OCI-LY1 (cell line): ENCODE measurements around the gene GJB3.

Source experiments
- H2AFZ ChIP-seq: fragments of 200-600 bp; sonication (generic), shearing (Covaris generic); 2 replicates; pipeline ENCODE4 v1.6.0; 2014; ENCODE audit warnings: antibody characterized with exemption, mild to moderate bottlenecking, low read length
- H3F3A ChIP-seq: fragments of 200-600 bp; sonication (generic), shearing (Covaris generic); 2 replicates; pipeline ENCODE4 v1.6.0; 2014; ENCODE audit warnings: mild to moderate bottlenecking, antibody characterized with exemption, low read length, moderate library complexity; ENCODE audit not compliant: insufficient read depth
- H3K27ac ChIP-seq: fragments of 200-600 bp; sonication (generic); 2 replicates; pipeline ENCODE4 v1.5.1; 2014; ENCODE audit warnings: low read length, mixed run types, mild to moderate bottlenecking, low read depth; ENCODE audit not compliant: poor library complexity, severe bottlenecking
- H3K27me3 ChIP-seq: fragments of 200-600 bp; sonication (generic); 2 replicates; pipeline ENCODE4 v1.6.0; 2014; ENCODE audit warnings: antibody characterized with exemption, mild to moderate bottlenecking, low read length, moderate library complexity; ENCODE audit not compliant: insufficient read depth
- H3K36me3 ChIP-seq: fragments of 200-600 bp; sonication (generic); 2 replicates; pipeline ENCODE4 v1.6.1; 2014; ENCODE audit warnings: mild to moderate bottlenecking, antibody characterized with exemption, low read length, moderate library complexity, mixed read lengths; ENCODE audit not compliant: insufficient read depth
- H3K4me1 ChIP-seq: fragments of 200-600 bp; sonication (generic); 2 replicates; pipeline ENCODE4 v1.5.1; 2014; ENCODE audit warnings: mild to moderate bottlenecking, low read length, moderate library complexity; ENCODE audit not compliant: insufficient read depth, severe bottlenecking
- H3K4me2 ChIP-seq: fragments of 200-600 bp; sonication (generic), shearing (Covaris generic); 2 replicates; pipeline ENCODE4 v1.6.1; 2014; ENCODE audit warnings: low read length
- H3K4me3 ChIP-seq: fragments of 200-600 bp; sonication (generic); 2 replicates; pipeline ENCODE4 v1.5.1; 2014; ENCODE audit warnings: low read length, low read depth, mild to moderate bottlenecking, mixed read lengths; ENCODE audit not compliant: poor library complexity, severe bottlenecking
- H3K79me2 ChIP-seq: fragments of 200-600 bp; shearing (Covaris generic); 2 replicates; pipeline ENCODE4 v1.6.1; 2016; ENCODE audit warnings: mixed run types, low read length, mixed read lengths; ENCODE audit not compliant: insufficient read depth
- H3K9ac ChIP-seq: fragments of 200-600 bp; sonication (generic), shearing (Covaris generic); 2 replicates; pipeline ENCODE4 v1.6.1; 2014; ENCODE audit warnings: mild to moderate bottlenecking, low read length, mixed read lengths
- H3K9me2 ChIP-seq: fragments of 200-600 bp; sonication (generic), shearing (Covaris generic); 2 replicates; pipeline ENCODE4 v1.6.1; 2014; ENCODE audit warnings: low read depth, mild to moderate bottlenecking, low read length, mixed read lengths
- H3K9me3 ChIP-seq: fragments of 200-600 bp; shearing (Covaris generic); 2 replicates; pipeline ENCODE4 v1.6.1; 2014; ENCODE audit warnings: low read length, mixed read lengths
- H4K20me1 ChIP-seq: fragments of 200-600 bp; sonication (generic), shearing (Covaris generic); 2 replicates; pipeline ENCODE4 v1.6.0; 2016; ENCODE audit warnings: mild to moderate bottlenecking, low read length; ENCODE audit not compliant: insufficient read depth
- CTCF ChIP-seq: fragments of 200-600 bp; sonication (generic), shearing (Covaris generic); IDR thresholded peaks from 2 replicates; pipeline ENCODE4 v1.5.1; 2017; ENCODE audit warnings: mild to moderate bottlenecking, antibody characterized with exemption, low read length, moderate library complexity, mixed read lengths
- EZH2 ChIP-seq: fragments of 200-600 bp; sonication (generic), shearing (Covaris generic); IDR thresholded peaks from 2 replicates; pipeline ENCODE4 v1.8.0; 2017; ENCODE audit warnings: borderline replicate concordance, mixed run types, mild to moderate bottlenecking, antibody characterized with exemption, low read length, moderate library complexity, mixed read lengths

Gene GJB3

GRCh38 chr1:34759503-34760357, 21.3 kb upstream of the GJB3 start, which contains the start of gene GJB4:
TSS of gene GJB4 (plus strand) at chr1:34759740. CDS start at chr1:34761255, 1,515 bp downstream.
- Histone ChIP-seq H3K36me3 (no peaks in the 10 kb centered on the region), H3K4me1 (no peaks in the 10 kb centered on the region), H3K9me3 (no peaks in the 10 kb centered on the region), H3K9ac (no peak within 1 kb of the TSS), H3K9me2 (no peaks in the 10 kb centered on the region), H3K27me3 (no peaks in the 10 kb centered on the region; the same call in 1 of the 2 replicates), H3K27ac (no peak within 1 kb of the TSS), H4K20me1 (no peaks in the 10 kb centered on the region), H3K4me2 (no peak within 1 kb of the TSS), H2AFZ (no peak within 1 kb of the TSS), H3K4me3 (no peak within 1 kb of the TSS), H3F3A (no peaks in the 10 kb centered on the region), H3K79me2 (no peaks in the 10 kb centered on the region)
- TF ChIP-seq CTCF (no peak), EZH2 (no peak)

DNA sequence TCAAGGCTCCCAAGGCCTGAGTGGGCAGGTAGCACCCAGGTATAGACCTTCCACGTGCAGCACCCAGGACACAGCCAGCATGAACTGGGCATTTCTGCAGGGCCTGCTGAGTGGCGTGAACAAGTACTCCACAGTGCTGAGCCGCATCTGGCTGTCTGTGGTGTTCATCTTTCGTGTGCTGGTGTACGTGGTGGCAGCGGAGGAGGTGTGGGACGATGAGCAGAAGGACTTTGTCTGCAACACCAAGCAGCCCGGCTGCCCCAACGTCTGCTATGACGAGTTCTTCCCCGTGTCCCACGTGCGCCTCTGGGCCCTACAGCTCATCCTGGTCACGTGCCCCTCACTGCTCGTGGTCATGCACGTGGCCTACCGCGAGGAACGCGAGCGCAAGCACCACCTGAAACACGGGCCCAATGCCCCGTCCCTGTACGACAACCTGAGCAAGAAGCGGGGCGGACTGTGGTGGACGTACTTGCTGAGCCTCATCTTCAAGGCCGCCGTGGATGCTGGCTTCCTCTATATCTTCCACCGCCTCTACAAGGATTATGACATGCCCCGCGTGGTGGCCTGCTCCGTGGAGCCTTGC, 19.7 kb upstream of the GJB3 start:
- H3F3A ChIP-seq, result no peaks in the 10 kb centered on the region
- no peaks in the 10 kb centered on the region for H4K20me1 ChIP-seq
- H3K9ac ChIP-seq, result no peak overlapping the region
- H2AFZ ChIP-seq, result no peak overlapping the region
- H3K4me2 ChIP-seq, result no peak overlapping the region
- no peaks in the 10 kb centered on the region for H3K9me3 ChIP-seq
- TF ChIP-seq EZH2 (no peak), CTCF (no peak)
- H3K27ac ChIP-seq, result no peak overlapping the region
- H3K36me3 ChIP-seq, result no peaks in the 10 kb centered on the region
- no peaks in the 10 kb centered on the region for H3K9me2 ChIP-seq
- H3K79me2 ChIP-seq, result no peaks in the 10 kb centered on the region
- no peaks in the 10 kb centered on the region; the same call in 1 of the 2 replicates for H3K27me3 ChIP-seq
- H3K4me3 ChIP-seq, result no peak overlapping the region
- H3K4me1 ChIP-seq, result no peaks in the 10 kb centered on the region

DNA sequence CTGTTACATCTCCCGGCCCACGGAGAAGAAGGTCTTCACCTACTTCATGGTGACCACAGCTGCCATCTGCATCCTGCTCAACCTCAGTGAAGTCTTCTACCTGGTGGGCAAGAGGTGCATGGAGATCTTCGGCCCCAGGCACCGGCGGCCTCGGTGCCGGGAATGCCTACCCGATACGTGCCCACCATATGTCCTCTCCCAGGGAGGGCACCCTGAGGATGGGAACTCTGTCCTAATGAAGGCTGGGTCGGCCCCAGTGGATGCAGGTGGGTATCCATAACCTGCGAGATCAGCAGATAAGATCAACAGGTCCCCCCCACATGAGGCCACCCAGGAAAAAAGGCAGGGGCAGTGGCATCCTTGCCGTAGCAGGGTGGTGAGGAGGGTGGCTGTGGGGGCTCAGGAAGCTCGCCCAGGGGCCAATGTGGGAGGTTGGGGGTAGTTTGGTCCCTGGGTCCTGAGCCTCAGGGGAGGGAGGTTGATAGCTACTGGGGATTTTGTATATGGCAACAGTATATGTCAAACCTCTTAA, 19.2 kb upstream of the GJB3 start:
- Histone ChIP-seq H3K27me3 (no peaks in the 10 kb centered on the region; the same call in 1 of the 2 replicates), H3K79me2 (no peaks in the 10 kb centered on the region), H3K4me2 (no peak overlapping the region), H3F3A (no peaks in the 10 kb centered on the region), H3K4me1 (no peaks in the 10 kb centered on the region), H3K9ac (no peak overlapping the region), H3K4me3 (no peak overlapping the region), H2AFZ (no peak overlapping the region), H3K9me2 (no peaks in the 10 kb centered on the region), H3K36me3 (no peaks in the 10 kb centered on the region), H3K9me3 (no peaks in the 10 kb centered on the region), H3K27ac (no peak overlapping the region), H4K20me1 (no peaks in the 10 kb centered on the region)
- TF ChIP-seq EZH2 (no peak), CTCF (no peak)
